Measurements from ENCODE around the gene SYNGAP1.

Gene SYNGAP1

DNA sequence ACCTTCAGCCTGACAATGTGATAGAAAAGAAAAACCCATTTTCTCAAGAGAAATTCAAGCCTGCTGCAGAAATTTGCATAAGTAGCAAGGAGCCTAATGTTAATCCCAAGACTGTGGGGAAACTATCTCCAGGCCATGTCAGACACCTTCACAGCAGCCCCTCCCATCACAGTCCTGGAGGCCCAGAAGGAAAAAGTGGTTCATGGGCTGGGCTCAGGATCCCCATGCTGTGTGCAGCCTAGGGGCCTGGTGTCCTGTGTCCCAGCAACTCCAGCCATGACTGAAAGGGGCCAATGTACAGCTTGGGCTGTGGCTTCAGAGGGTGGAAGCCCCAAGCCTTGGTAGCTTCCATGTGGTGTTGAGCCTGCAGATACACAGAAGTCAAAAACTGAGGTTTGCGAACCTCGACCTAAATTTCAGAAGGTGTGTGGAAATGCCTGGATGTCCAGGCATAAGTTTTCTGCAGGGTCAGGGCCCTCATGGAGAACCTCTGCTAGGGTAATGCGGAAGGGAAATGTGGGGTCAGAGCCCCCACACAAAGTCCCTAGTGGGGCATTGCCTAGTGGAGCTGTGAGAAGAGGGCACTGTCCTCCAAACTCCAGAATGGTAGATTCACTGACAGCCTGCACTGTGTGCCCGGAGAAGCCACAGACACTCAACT lies 46.3 kb downstream of the SYNGAP1 start:
- DNase-seq, result no peak
- no peaks in the 10 kb centered on the region for H3K4me1 ChIP-seq (ENCODE audit: control insufficient read depth, insufficient read depth, low read depth, low read length)
- no peak overlapping the region for H3K4me3 ChIP-seq (ENCODE audit: insufficient read depth in 1 of 2, low read depth in 1 of 2, low read length in 2 of 2)
- H3K4ac ChIP-seq (ENCODE audit: low read depth in 1 of 2, low read length in 2 of 2), result no peak overlapping the region
- H3K14ac ChIP-seq (ENCODE audit: low read length in 2 of 2), result no peak overlapping the region
- H3K27ac ChIP-seq (ENCODE audit: low read length, poor library complexity, severe bottlenecking), result no peak overlapping the region
- H2BK120ac ChIP-seq (ENCODE audit: low read depth, low read length), result no peak overlapping the region
- H4K91ac ChIP-seq (ENCODE audit: low read length), result no peak overlapping the region
- no peak overlapping the region for H2BK15ac ChIP-seq (ENCODE audit: low read depth, poor library complexity, severe bottlenecking)
- peaks cover 2 to 4% of the 10 kb centered on the region in 2 experiments for H3K27me3 ChIP-seq (ENCODE audit: control insufficient read depth in 1 of 2, insufficient read depth in 1 of 2, low read length in 2 of 2)
- H3K9me3 ChIP-seq (ENCODE audit: control insufficient read depth, low read length), result peaks cover 7% of the 10 kb centered on the region
- no peak overlapping the region for H4K8ac ChIP-seq (ENCODE audit: low read length)
- H3K79me1 ChIP-seq (replicated peaks; ENCODE audit: low read length, poor library complexity, severe bottlenecking), result no peaks in the 10 kb centered on the region
- H3K36me3 ChIP-seq (ENCODE audit: control insufficient read depth in 1 of 2, insufficient read depth in 2 of 2, low read depth in 1 of 2, low read length in 2 of 2), result no peaks in the 10 kb centered on the region
- no peak overlapping the region for H3K4me2 ChIP-seq (ENCODE audit: low read length, poor library complexity, severe bottlenecking)
- no peak overlapping the region for H3K9ac ChIP-seq (ENCODE audit: low read length)
- H3K18ac ChIP-seq (ENCODE audit: low read depth in 1 of 2, low read length in 2 of 2), result no peak overlapping the region
- no peak overlapping the region for H2BK12ac ChIP-seq (ENCODE audit: low read length in 2 of 2)
- no peak overlapping the region for H2AFZ ChIP-seq (ENCODE audit: low read depth, low read length)
- 91% methylated on average over 4 of the region's 4 CpGs for WGBS
- no peak overlapping the region for H3K23ac ChIP-seq (ENCODE audit: low read length in 2 of 2)
- no peak overlapping the region for H2AK5ac ChIP-seq (ENCODE audit: low read length, severe bottlenecking)
- no peak overlapping the region for H2BK5ac ChIP-seq (ENCODE audit: low read depth, low read length, poor library complexity, severe bottlenecking)

GRCh38 chr6:33467091-33467490 lies 47.2 kb downstream of the SYNGAP1 start:
- Histone ChIP-seq H3K14ac (ENCODE audit: low read length in 2 of 2) (no peak overlapping the region), H2BK12ac (ENCODE audit: low read length in 2 of 2) (no peak overlapping the region), H3K23ac (ENCODE audit: low read length in 2 of 2) (no peak overlapping the region), H2BK15ac (ENCODE audit: low read depth, poor library complexity, severe bottlenecking) (no peak overlapping the region), H2AFZ (ENCODE audit: low read depth, low read length) (no peak overlapping the region), H2AK5ac (ENCODE audit: low read length, severe bottlenecking) (no peak overlapping the region), H3K4me1 (ENCODE audit: control insufficient read depth, insufficient read depth, low read depth, low read length) (no peaks in the 10 kb centered on the region), H3K27me3 (ENCODE audit: control insufficient read depth in 1 of 2, insufficient read depth in 1 of 2, low read length in 2 of 2) (peaks cover 2 to 4% of the 10 kb centered on the region in 2 experiments), H3K9me3 (ENCODE audit: control insufficient read depth, low read length) (peaks cover 7% of the 10 kb centered on the region), H3K4me3 (ENCODE audit: insufficient read depth in 1 of 2, low read depth in 1 of 2, low read length in 2 of 2) (no peak overlapping the region), H3K4me2 (ENCODE audit: low read length, poor library complexity, severe bottlenecking) (no peak overlapping the region), H2BK5ac (ENCODE audit: low read depth, low read length, poor library complexity, severe bottlenecking) (no peak overlapping the region), H3K79me1 (replicated peaks; ENCODE audit: low read length, poor library complexity, severe bottlenecking) (no peaks in the 10 kb centered on the region), H3K9ac (ENCODE audit: low read length) (no peak overlapping the region), H2BK120ac (ENCODE audit: low read depth, low read length) (no peak overlapping the region), H3K36me3 (ENCODE audit: control insufficient read depth in 1 of 2, insufficient read depth in 2 of 2, low read depth in 1 of 2, low read length in 2 of 2) (no peaks in the 10 kb centered on the region), H3K18ac (ENCODE audit: low read depth in 1 of 2, low read length in 2 of 2) (no peak overlapping the region), H3K4ac (ENCODE audit: low read depth in 1 of 2, low read length in 2 of 2) (no peak overlapping the region), H4K8ac (ENCODE audit: low read length) (no peak overlapping the region), H4K91ac (ENCODE audit: low read length) (no peak overlapping the region), H3K27ac (ENCODE audit: low read length, poor library complexity, severe bottlenecking) (no peak overlapping the region)
- WGBS, result 87% methylated on average over 5 of the region's 7 CpGs
- no peak for DNase-seq

DNA sequence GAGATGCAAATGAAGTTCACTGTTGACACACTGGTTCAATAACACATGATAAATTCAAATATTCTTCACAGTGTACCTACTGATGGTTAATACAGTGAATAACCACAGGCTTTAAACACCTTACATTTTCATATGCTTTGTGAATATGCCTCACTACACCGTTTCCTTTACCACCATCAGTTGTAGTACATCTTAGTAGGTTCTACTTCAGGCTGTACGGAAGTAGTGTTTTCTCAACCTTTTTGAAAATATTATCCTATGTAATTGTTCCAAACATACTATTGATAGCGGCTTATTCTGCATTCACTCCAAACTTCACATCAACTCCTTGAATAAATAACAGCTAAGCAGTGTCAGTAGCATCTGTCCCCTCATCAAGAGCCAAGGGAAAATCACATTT lies 49.8 kb downstream of the SYNGAP1 start:
- no peak overlapping the region for H2AFZ ChIP-seq (ENCODE audit: low read depth, low read length)
- H3K79me1 ChIP-seq (replicated peaks; ENCODE audit: low read length, poor library complexity, severe bottlenecking), result no peaks in the 10 kb centered on the region
- H3K27me3 ChIP-seq (ENCODE audit: control insufficient read depth in 1 of 2, insufficient read depth in 1 of 2, low read length in 2 of 2), result peaks cover 4% of the 10 kb centered on the region in 2 experiments
- no peak overlapping the region for H3K4me2 ChIP-seq (ENCODE audit: low read length, poor library complexity, severe bottlenecking)
- no peak overlapping the region for H3K4ac ChIP-seq (ENCODE audit: low read depth in 1 of 2, low read length in 2 of 2)
- no peak overlapping the region for H3K4me3 ChIP-seq (ENCODE audit: insufficient read depth in 1 of 2, low read depth in 1 of 2, low read length in 2 of 2)
- no peak for DNase-seq
- H3K14ac ChIP-seq (ENCODE audit: low read length in 2 of 2), result no peak overlapping the region
- no peak overlapping the region for H2BK12ac ChIP-seq (ENCODE audit: low read length in 2 of 2)
- H3K9ac ChIP-seq (ENCODE audit: low read length), result no peak overlapping the region
- no peak overlapping the region for H4K91ac ChIP-seq (ENCODE audit: low read length)
- no peak overlapping the region for H4K8ac ChIP-seq (ENCODE audit: low read length)
- no peaks in the 10 kb centered on the region for H3K36me3 ChIP-seq (ENCODE audit: control insufficient read depth in 1 of 2, insufficient read depth in 2 of 2, low read depth in 1 of 2, low read length in 2 of 2)
- H3K18ac ChIP-seq (ENCODE audit: low read depth in 1 of 2, low read length in 2 of 2), result no peak overlapping the region
- H3K4me1 ChIP-seq (ENCODE audit: control insufficient read depth, insufficient read depth, low read depth, low read length), result no peaks in the 10 kb centered on the region
- H2BK15ac ChIP-seq (ENCODE audit: low read depth, poor library complexity, severe bottlenecking), result no peak overlapping the region
- H2AK5ac ChIP-seq (ENCODE audit: low read length, severe bottlenecking), result no peak overlapping the region
- no peak overlapping the region for H2BK120ac ChIP-seq (ENCODE audit: low read depth, low read length)
- peaks cover 7% of the 10 kb centered on the region for H3K9me3 ChIP-seq (ENCODE audit: control insufficient read depth, low read length)
- H2BK5ac ChIP-seq (ENCODE audit: low read depth, low read length, poor library complexity, severe bottlenecking), result no peak overlapping the region
- no peak overlapping the region for H3K27ac ChIP-seq (ENCODE audit: low read length, poor library complexity, severe bottlenecking)
- no peak overlapping the region for H3K23ac ChIP-seq (ENCODE audit: low read length in 2 of 2)
- WGBS, result 65% methylated on average over 3 of the region's 3 CpGs

DNA sequence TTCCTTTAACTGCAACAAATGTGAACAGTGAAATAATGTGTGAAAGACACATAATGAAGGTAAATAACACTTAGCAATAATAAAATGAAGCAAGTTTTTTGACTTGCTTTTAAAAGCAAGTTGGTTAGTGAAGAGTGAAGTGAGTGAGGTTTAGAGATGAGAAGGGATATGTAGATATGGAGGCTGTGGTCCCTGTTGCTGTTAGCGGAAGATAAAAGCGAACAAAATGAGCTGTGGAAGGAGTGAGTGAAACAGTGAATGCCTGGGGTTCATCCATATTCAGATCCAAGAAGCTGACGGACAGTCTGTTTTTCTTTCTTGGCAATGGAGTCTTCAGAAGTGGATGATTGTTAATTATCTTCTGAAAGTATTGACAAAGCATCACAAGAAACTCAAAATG lies 58.0 kb downstream of the SYNGAP1 start:
- Histone ChIP-seq H3K27ac (ENCODE audit: low read length, poor library complexity, severe bottlenecking) (no peak overlapping the region), H4K8ac (ENCODE audit: low read length) (no peak overlapping the region), H3K36me3 (ENCODE audit: control insufficient read depth in 1 of 2, insufficient read depth in 2 of 2, low read depth in 1 of 2, low read length in 2 of 2) (no peaks in the 10 kb centered on the region), H3K79me1 (replicated peaks; ENCODE audit: low read length, poor library complexity, severe bottlenecking) (no peaks in the 10 kb centered on the region), H2BK15ac (ENCODE audit: low read depth, poor library complexity, severe bottlenecking) (no peak overlapping the region), H3K9me3 (ENCODE audit: control insufficient read depth, low read length) (no peaks in the 10 kb centered on the region), H3K9ac (ENCODE audit: low read length) (no peak overlapping the region), H3K4me2 (ENCODE audit: low read length, poor library complexity, severe bottlenecking) (no peak overlapping the region), H2BK5ac (ENCODE audit: low read depth, low read length, poor library complexity, severe bottlenecking) (no peak overlapping the region), H3K4me1 (ENCODE audit: control insufficient read depth, insufficient read depth, low read depth, low read length) (no peaks in the 10 kb centered on the region), H2BK120ac (ENCODE audit: low read depth, low read length) (no peak overlapping the region), H2AFZ (ENCODE audit: low read depth, low read length) (no peak overlapping the region), H2BK12ac (ENCODE audit: low read length in 2 of 2) (no peak overlapping the region), H3K4ac (ENCODE audit: low read depth in 1 of 2, low read length in 2 of 2) (no peak overlapping the region), H2AK5ac (ENCODE audit: low read length, severe bottlenecking) (no peak overlapping the region), H3K18ac (ENCODE audit: low read depth in 1 of 2, low read length in 2 of 2) (no peak overlapping the region), H3K14ac (ENCODE audit: low read length in 2 of 2) (no peak overlapping the region), H3K4me3 (ENCODE audit: insufficient read depth in 1 of 2, low read depth in 1 of 2, low read length in 2 of 2) (no peak overlapping the region), H3K23ac (ENCODE audit: low read length in 2 of 2) (no peak overlapping the region), H4K91ac (ENCODE audit: low read length) (no peak overlapping the region), H3K27me3 (ENCODE audit: control insufficient read depth in 1 of 2, insufficient read depth in 1 of 2, low read length in 2 of 2) (peaks cover 11 to 21% of the 10 kb centered on the region in 2 experiments)
- WGBS, result 77% methylated on average over 3 of the region's 3 CpGs
- DNase-seq, result no peak

Measured in mesenchymal stem cell (in vitro differentiated cells and primary cell).